IPS-15b (cell line): Measurements from ENCODE around the gene TRMT61A.
A peak's percentile ranks its signal among the peaks of the same experiment; 100 is the strongest.
"Not testable (repeated sequence)": the region's sequence is repeated elsewhere in the genome, so short reads cannot be mapped to it uniquely, and the experiment has no call there.

Experiments
- H3K27me3 ChIP-seq: one replicate; pipeline ENCODE4 v1.6.1; 2013; ENCODE audit warnings: low read length; ENCODE audit not compliant: control insufficient read depth, insufficient read depth
- H3K36me3 ChIP-seq: one replicate; pipeline ENCODE4 v1.6.1; 2013; ENCODE audit warnings: low read length; ENCODE audit not compliant: control insufficient read depth, insufficient read depth
- H3K4me1 ChIP-seq: one replicate; pipeline ENCODE4 v1.6.1; 2013; ENCODE audit warnings: mild to moderate bottlenecking, low read length; ENCODE audit not compliant: control insufficient read depth, insufficient read depth
- H3K4me3 ChIP-seq: one replicate; pipeline ENCODE4 v1.5.1; 2013; ENCODE audit warnings: low read depth, low read length
- H3K9ac ChIP-seq: one replicate; pipeline ENCODE4 v1.6.1; 2013; ENCODE audit warnings: low read depth, mild to moderate bottlenecking, low read length
- H3K9me3 ChIP-seq: one replicate; pipeline ENCODE4 v1.6.1; 2013; ENCODE audit warnings: mild to moderate bottlenecking, low read length; ENCODE audit not compliant: control insufficient read depth, insufficient read depth

TRMT61A gene

DNA sequence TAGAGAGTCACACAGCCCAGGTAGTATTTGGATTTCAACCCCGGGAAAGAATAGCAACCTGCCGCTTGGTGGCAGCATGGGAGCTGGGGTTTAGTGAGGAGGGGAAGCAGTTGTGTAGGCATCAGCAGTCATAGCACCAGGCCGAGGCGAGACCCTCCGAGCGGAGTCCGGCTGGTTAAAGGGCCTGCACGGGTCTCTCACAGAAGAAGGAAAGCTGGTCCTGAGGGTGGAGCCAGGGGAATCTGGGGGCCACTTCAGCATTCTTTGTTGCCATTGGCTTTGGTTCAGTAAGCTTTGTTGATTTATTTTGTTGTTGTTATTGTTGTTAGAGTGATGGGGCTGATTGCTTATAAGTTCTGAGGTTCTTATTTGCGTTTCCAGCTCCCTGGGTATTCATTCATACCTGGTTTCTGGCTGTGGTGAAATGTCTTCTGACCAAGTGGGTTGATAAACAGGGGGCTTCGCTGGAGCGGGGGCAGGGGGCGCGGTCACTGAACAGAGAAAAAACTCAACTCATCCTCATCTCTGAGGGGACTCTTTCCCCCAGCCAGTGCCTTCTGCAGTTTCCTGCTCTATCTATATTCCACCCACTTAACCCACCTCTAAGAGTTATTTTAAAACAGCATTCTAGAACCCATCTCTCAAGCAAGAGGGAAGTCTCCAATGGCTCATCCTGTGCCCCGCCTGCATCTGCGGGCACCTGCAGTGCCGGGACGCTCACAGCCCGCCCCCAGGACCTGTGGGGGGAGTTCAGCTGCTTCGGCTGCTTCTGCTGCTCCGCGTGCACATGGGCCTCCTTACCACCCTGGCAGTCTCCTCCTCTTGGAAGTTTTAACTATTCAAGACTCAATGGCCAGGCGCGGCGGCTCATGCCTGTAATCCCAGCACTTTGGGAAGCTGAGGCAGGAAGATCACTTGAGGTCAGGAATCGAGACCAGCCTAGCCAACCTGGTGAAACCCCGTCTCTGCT lies 18.0 kb upstream of the TRMT61A start:
- H3K9ac ChIP-seq, result no peak overlapping the region
- no peaks in the 10 kb centered on the region for H3K9me3 ChIP-seq
- H3K36me3 ChIP-seq, result peaks cover 12% of the 10 kb centered on the region

GRCh38 chr14:103512180-103512579 lies 16.8 kb upstream of the TRMT61A start:
- peaks cover 12% of the 10 kb centered on the region for H3K36me3 ChIP-seq
- not testable (repeated sequence) for H3K4me3 ChIP-seq, H3K4me1 ChIP-seq, H3K9ac ChIP-seq, H3K9me3 ChIP-seq, H3K27me3 ChIP-seq

More for the DNA sequence above, 18.0 kb upstream of the TRMT61A start:
- no peaks in the 10 kb centered on the region for H3K27me3 ChIP-seq
- H3K4me1 ChIP-seq, result no peaks in the 10 kb centered on the region
- H3K4me3 ChIP-seq, result no peak overlapping the region

DNA sequence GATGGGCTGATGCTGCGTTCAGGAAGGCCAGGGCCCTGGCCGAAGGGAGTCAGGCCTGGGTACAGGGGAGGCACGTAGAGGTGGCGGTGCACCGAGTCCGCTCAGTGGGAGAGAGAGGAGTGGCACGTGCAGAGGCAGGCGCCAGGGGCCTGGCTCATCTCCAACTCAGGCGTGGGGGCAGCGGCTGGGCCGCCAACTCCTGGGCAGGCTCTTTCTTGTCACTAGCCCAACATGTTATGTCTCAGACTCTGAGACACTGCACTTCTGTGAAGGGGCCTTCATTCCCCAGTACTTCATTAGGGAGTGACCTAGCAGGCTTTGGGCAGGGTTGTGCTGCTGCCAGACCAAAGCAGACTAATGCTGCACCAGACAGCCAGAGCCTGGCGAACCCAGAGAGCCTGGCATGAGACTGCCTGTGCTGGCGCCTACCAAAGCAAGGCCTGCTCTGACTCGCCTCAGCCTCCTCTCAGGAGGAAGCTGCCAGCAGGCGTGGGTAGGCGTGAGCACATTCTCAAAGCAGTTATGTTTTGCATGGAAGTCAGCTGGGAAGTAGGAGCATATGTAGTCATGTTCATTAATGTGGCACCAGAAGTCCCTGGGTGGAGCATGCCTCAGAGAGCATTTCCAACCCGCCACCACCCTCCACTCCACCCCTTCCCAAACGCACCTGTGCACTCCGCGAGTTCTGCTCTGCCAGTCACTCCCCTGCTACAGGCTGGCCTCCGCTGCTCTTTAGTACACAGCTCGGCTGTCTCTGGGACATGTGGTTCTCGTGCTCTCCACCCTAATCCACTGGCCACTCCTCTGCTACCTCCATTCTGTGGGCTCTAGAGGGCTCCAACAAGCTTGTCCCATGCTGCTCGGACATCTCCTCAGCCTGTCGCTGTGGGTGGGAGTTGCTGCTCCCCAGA lies 16.0 kb upstream of the TRMT61A start:
- no peak overlapping the region for H3K4me3 ChIP-seq
- H3K9ac ChIP-seq, result no peak overlapping the region
- no peaks in the 10 kb centered on the region for H3K27me3 ChIP-seq
- H3K36me3 ChIP-seq, result peaks cover 12% of the 10 kb centered on the region
- H3K4me1 ChIP-seq, result no peaks in the 10 kb centered on the region
- no peaks in the 10 kb centered on the region for H3K9me3 ChIP-seq

DNA sequence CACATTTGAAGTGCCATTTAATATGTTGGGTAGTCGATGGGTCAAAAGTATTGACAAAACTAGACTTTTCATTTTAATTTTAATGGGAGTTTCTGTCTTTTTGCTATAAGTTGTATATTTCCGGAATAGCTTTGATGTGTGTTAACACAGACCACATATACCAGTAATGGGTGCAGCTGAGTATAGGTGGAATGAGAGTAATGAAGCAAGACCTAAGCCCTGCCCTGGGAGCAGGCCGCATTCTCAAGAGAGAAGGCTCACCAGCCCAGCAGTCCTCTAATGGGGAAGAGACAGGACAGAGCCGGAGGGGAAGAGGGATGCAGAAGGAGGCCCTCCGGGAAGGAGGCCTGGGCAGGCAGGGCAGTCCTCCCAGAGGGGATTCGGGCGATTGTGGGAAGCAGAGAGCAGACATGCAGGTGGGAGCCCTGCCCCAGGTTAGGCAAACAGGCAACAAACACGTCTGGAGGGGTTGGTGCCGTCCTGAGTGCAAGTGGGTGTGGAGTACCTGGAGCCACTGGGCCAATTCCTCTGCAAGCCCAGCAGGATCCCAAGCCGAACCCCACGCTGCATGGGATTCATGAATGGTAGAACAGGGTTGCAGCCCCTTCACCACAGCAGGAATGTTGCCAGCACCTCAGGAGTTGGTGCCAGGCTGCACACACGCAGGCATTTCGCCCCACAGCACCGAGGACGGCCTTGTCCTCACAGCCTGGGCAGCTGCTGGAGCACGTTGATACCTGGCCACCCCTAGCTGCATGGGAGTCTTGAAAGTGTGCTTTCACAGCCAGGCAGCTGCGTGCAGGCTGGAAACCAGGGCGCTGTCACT lies 14.2 kb upstream of the TRMT61A start:
- peaks cover 12% of the 10 kb centered on the region for H3K36me3 ChIP-seq
- H3K9ac ChIP-seq, result no peak overlapping the region
- H3K4me1 ChIP-seq, result no peaks in the 10 kb centered on the region
- H3K4me3 ChIP-seq, result no peak overlapping the region
- no peaks in the 10 kb centered on the region for H3K27me3 ChIP-seq
- no peaks in the 10 kb centered on the region for H3K9me3 ChIP-seq

DNA sequence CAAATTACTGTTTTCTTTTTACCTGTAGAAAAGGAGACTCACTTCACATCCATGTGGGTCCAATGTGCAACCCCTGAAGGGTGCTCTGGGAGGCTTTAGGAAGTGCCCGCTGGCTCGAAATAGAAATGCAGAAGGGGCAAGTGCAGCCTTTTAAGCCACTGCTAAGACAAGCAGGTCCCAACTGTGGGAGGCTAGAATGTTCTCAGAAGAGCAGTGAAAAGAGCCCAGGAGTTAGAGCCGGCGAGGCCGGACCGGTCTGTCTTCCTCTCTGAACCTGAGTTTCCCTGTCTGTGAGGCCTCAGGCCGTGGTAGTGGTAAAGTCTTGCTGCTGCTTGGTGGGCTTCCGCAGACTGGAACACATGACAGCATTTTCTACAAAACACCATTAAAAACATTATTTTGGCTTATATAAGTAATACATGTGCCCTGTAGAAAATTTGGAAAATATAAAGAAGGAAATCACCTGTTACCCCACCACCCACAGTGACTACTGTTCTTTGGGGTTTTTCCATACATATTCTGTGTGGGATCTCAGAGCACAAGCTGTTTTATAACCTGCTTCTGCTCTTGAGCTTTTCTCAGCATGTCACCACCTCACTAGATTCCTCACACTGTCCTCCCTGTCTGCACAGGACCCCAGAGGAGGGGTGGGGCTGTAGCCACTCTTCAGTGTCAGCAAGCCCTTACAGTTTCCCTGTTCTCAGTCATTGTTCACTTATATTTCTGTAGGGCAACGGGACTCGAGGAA lies 12.4 kb upstream of the TRMT61A start:
- peaks cover 21% of the 10 kb centered on the region for H3K36me3 ChIP-seq
- no peaks in the 10 kb centered on the region for H3K4me1 ChIP-seq
- no peaks in the 10 kb centered on the region for H3K9me3 ChIP-seq
- no peak overlapping the region for H3K9ac ChIP-seq
- no peaks in the 10 kb centered on the region for H3K27me3 ChIP-seq
- no peak overlapping the region for H3K4me3 ChIP-seq

DNA sequence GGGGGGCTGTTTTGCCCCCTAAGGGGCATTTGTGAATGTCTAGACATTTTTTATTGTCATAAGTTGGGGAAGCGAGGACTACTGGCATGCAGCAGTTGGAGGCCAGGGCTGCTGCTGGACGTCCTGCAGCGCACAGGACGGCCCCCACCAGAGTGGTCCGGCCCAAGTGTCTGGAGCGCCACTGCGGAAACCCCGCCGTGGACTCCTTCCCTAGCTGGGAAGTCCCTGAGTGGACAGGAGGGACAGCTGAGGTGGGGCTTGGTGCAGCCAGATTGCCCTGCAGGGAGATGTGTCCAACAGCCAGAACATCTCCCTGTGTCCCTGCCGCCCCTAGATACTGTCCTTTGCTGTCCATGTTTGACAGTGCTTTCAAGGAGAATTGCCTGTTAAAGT lies 11.8 kb upstream of the TRMT61A start:
- no peaks in the 10 kb centered on the region for H3K4me1 ChIP-seq
- no peak overlapping the region for H3K4me3 ChIP-seq
- no peaks in the 10 kb centered on the region for H3K27me3 ChIP-seq
- H3K9ac ChIP-seq, result peak overlapping the region; percentile 24
- peaks cover 21% of the 10 kb centered on the region for H3K36me3 ChIP-seq
- H3K9me3 ChIP-seq, result no peaks in the 10 kb centered on the region

DNA sequence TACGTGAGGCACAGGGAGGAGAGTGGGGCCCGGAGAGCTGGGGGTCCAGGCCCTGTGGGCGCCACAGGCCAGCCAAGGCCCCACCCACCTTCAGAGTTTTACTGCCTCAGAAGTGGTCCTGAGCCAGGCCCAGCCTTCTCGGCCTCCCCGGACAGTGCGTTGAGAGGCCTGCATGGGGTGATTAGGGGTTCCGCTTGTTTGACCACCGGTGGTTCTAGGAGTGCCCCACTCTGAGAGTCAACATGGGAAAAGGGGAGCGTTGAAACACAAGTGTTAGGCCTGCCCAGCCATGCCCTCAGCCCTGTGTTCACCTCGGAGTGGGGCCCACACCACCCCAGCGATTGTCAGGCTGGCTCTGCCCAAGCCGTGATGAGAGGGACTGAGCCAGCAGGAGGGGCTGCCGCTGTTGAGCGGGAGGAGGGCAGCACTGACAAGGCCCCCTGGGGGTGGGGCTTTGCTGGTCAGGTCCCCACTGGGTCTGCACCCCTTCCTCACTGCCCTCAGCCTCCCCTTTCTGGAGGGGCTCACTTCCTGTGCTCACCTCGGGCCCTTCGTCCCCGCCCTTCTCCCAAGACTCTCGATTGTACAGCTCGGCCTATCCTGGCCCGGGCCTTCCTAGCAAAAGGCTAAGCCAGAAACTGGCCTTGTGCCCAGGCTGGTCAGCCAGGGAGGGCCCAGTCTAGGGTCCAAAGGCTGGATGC lies 11.1 kb upstream of the TRMT61A start:
- Histone ChIP-seq H3K4me3 (no peak overlapping the region), H3K27me3 (no peaks in the 10 kb centered on the region), H3K36me3 (peaks cover 21% of the 10 kb centered on the region), H3K9me3 (no peaks in the 10 kb centered on the region), H3K9ac (peak overlapping the region; percentile 47), H3K4me1 (no peaks in the 10 kb centered on the region)

GRCh38 chr14:103518422-103519042 lies 10.5 kb upstream of the TRMT61A start:
- peaks cover 2% of the 10 kb centered on the region for H3K4me1 ChIP-seq
- H3K27me3 ChIP-seq, result peaks cover 4% of the 10 kb centered on the region
- H3K9ac ChIP-seq, result peak overlapping the region; percentile 37
- no peak overlapping the region for H3K4me3 ChIP-seq
- peaks cover 21% of the 10 kb centered on the region for H3K36me3 ChIP-seq
- H3K9me3 ChIP-seq, result no peaks in the 10 kb centered on the region

GRCh38 chr14:103519043-103519836 lies 9.8 kb upstream of the TRMT61A start:
- Histone ChIP-seq H3K4me3 (no peak overlapping the region), H3K36me3 (peaks cover 21% of the 10 kb centered on the region), H3K4me1 (peaks cover 5% of the 10 kb centered on the region), H3K9ac (peak overlapping the region; percentile 37), H3K9me3 (no peaks in the 10 kb centered on the region), H3K27me3 (peaks cover 11% of the 10 kb centered on the region)
